GM19468 (cell line): ENCODE results near the gene IL4I1.

Experiments
- ATAC-seq: cut with Tn5 transposase; IDR thresholded peaks from one replicate; pipeline ENCODE4 v1.9.1; 2021; ENCODE audit warnings: mild to moderate bottlenecking, moderate library complexity, moderate number of reproducible peaks; ENCODE audit not compliant: unreplicated experiment; ENCODE audit errors: extremely low read depth

Gene IL4I1

DNA sequence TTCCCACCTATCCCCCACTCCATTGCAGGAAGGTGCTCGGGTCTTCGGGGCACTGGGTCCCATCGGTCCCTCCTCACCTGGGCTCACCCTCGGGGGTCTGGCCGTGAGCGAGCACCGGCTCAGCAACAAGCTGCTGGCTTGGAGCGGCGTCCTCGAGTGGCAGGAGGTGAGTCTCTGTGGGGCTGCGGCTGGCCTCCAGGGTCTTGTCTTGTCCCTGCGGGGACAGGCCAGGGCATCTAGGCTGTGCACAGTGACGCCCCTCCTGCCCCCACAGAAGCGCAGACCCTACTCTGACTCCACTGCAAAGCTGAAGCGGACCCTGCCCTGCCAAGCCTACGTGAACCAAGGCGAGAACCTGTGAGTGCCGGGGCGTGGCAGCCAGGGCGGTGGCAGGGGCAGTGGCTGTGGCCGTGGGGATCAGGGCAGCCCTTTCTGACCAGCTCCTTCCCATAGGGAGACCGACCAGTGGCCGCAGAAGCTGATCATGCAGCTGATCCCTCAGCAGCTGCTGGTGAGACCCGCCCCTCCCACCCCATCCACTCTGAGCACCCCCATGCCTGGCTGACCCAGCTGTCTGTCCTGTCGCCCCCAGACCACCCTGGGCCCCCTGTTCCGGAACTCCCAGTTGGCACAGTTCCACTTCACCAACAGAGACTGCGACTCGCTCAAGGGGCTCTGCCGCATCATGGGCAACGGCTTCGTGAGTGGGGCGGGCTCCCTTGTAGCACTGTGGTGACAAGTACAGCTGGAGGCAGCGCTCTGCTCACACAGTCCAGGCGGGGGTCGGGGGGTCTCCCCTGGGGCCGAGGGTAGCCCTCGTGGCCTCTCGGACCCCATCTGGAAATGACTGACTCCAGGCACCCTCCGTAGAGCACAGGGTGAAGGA, 42.1 kb downstream of the IL4I1 start:
- ATAC-seq: no peak

DNA sequence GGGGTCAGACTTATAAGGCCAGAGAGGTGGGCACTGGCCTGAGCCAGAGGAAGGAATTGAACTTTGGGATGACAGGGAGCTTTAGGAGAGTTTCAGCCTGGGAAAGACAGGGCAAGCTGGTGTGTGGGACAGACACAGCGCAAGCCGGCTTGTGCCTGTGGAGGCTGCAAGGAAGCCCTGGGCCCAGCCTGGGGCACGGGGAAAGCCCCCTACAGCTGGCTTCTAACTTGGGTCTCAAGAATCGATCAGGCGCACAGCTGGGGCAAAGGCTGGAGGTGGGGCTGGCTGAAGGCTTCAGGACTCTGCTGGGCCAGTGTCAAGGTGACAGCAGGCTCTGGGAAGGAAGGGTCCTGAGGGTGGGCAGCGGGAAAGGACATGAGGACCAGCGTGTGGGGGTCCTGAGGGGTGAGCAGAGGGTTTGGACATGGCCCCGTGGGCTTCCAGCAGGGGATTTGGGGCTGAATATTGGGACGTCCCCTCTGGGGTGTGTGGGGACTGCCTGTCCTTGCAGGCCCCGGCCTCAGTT, 42.8 kb downstream of the IL4I1 start:
- no peak for ATAC-seq

DNA sequence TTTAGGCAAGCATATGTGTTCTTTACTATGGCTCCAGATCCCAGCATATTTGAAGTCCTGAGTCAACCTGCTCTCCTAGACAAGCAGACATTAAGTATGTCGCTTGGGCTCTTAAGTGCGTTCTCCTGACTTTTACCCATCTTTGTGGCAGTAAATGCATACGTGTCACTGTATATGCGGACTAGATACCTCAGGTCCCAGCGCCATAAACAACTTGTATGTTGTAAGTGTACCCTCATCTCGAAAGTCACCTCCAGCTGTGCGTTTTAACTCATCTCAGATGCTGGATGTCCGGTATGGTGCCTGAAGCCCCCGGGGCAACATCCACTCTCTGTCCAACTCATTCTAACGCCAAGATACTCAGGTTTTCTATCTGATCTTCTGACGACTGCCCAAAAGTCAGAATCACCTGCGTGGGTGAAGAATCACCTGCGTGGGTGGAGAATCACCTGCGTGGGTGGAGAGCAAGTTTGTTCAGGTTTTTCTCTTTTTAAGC, 44.0 kb downstream of the IL4I1 start:
- no peak for ATAC-seq

DNA sequence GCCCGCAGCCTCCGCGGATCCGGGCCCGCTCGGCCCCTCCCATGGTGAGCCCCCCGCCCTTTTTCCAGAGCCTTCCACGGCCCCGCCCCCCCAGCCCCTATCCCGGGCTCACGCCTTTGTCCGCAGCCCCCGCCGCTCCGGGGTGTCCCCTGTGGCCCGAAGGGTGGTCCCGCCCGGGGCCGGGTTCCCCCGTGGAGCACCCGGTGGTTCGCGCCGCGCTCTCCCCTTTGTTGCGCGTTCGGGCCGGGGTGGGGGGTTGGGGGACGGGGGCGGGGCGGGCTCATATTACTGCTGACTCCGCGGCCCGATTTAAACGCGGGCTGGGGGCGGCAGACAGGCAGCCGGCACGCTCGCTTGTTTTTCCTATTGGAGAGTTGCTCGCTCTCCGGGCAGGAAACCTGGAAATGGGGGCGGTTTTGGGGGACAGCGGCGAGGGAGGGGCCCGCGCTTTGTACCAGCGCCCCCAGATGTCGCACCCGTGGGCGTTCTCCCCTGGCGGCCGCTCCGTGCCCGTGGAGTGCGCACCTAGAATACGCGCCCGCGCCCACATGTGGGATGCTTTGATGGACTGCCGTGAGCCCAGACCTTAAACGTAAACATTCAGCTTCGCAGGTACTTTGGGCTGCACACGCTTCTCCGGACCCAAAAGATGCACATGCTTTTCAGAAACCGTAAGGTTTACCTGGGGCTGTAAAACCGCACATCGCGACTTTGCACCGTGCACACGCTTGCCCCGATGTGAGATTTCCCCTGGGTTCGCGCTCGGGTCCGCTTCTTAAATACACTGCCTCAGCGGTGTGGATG, 45.0 kb downstream of the IL4I1 start:
- ATAC-seq: no peak

DNA sequence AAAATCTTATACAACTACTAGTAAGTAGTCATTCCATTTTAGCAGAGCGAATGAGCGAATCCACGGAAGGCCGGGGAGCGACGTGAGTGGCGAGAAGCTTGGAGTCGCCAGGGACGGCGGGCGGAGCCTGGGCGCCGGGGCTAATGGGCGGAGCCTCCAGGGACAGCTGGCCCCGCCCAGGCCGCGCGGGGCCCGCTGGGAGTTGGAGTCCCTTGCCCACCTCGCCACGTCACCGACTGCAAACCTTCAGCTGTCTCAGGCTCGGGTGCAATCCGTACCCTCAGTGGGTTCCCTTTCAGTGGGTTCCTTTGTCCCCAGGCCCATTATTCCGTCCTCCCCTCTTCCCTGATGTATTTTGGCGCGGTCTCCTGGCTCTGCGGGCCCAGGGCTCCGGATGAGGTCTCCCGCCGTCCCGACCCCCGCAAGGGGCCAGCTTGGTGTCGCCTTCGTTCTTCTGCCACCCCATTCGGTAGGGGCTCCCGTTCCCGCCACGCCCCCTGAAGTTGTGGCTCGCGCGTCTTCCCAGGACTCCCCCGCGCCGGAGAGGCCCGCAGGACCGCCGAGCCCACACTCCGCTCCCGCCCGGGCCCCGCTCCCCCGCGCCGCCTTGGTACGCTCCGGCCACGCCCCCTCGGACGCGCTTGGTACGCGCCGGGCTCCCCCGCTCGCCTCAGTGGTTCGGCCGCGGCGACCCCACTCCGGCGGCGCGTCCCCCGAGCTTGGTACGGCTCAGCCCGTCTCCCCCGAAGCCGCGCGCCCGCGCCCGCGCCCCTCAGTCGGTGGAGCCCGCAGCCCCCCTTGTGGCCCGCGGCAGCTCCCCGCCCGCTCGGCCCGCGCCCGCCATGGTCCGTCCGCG, 46.0 kb downstream of the IL4I1 start, which contains the start of gene PTOV1:
TSS of gene PTOV1 (plus strand) at position 673 of the 856 bp plus-strand sequence.
- peak; percentile 47 for ATAC-seq

DNA sequence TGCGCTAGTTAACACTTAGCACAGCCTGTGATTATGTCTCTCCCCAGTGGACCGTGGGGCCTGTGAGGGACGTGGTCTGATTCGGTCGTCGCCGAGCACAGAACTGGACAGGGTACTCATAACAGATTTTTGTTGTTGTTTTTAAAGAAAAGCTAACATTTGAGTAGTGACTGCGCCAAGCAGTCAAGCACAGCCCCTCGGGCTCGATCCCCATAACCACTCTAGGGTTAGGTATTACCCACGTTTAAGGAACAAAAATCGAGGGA, 46.5 kb downstream of the IL4I1 start:
- ATAC-seq: no peak

DNA sequence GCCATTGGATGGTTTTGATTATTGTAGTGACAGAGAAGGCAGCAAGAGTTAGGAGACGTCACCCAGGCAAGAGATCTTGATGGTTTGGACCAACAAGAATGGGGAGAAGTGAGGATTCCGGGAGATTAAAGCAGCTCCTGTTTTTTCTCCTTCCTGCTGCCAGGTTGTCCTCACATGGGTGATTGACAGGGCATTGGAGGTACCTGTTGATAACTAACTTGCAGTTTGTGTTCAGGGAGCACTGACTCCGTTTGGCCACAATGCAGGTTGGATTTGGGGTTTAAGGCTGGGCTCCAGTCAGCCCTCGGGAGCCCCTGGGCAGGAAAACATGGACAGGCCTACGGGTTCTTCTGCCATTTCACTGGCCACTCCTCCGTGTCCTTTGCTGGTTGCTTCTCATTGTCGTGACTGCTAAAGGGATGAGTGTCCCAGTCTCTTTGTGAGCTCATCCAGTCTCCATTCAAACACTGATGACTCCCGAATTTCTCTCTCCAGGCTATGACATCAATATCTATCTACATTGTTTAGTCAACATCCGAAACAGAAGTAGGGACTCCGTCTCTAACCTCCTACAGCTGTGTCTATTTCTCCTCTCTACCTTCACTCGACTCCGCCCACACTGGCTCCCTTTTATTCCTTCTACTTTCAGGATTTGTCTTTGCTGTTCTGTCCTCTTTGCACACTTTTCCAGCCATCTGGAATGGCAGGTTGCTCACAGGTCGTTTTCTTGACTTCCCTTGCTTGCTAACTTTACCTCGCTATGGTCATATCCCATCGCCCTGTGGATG, 47.1 kb downstream of the IL4I1 start:
- ATAC-seq: no peak

DNA sequence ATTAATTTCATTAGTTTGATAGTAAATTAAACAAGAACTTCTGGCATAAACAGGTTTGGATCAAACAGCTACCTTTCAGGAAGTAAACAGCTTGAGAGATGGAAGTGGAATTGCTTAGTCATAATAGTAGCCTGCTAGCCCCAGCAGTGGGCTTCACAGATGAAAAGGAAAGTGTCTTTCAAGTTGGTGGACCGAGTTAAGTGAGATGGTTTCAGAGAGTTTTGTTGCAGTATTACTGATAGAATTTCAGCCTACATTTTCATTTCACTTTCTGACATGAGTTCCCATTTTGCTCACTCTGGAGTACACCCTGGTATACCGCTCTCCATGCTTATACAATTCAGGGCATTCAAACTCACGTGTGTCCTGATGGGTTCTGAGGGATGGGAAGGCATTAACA, 47.7 kb downstream of the IL4I1 start:
- ATAC-seq: no peak

DNA sequence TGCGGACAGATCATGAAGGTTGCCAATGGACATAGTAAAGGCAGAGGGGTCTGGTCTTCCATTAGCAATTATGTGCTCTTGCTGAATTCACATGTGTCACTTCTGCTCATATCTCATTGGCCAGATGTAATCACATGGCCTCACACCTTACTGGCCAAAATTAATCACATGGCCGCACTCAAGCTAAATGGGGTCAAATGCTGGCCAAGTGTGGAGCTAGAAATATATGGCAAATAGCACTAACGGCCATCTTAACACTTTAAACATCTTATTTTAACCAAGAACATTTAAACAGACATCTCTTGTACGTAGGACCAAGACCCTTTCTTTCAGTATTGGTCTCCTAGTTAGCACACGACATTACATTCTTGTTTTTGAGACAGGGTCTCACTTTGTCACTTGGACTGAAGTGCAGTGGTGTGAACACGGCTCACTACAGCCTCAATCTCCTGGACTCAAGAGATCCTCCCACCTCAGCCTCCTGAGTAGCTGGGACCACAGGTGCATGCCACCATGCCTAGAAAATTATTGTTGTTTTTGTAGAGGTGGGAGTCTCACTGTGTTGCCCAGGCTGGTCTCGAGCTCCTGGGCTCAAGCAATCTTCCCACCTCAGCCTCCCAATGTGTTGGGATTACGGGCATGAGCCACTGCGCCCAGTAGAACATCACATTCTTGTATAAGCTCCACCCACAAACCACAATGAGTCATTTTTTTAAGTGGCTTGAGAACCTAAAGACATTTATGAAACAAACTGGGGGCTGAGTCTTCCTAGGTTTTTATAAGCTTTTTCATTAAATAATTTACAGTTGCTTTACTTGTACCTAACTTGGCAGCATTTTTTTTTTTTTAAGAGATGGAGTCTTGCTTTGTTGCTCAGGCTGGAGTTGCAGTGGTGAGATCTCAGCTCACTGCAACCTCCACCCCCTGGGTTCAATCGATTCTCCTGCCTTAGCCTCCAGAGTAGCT, 48.7 kb downstream of the IL4I1 start:
- ATAC-seq: no peak

DNA sequence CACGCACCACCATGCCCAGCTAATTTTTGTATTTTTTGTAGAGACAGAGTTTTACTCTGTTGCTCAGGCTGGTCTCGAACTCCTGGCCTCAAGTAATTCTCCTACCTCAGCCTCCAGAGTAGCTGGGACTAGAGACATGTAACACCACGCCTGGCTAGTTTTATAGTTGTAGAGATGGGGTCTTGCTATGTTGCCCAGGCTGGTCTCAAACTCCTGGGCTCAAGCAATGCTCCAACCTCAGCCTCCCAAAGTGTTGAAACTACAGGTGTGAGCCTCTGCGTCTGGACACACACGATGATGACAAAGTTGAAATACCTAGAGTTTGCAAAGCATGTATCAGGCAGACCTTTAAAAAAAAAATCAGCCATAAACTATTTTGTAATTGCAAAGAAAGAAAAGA, 50.3 kb downstream of the IL4I1 start:
- no peak for ATAC-seq

DNA sequence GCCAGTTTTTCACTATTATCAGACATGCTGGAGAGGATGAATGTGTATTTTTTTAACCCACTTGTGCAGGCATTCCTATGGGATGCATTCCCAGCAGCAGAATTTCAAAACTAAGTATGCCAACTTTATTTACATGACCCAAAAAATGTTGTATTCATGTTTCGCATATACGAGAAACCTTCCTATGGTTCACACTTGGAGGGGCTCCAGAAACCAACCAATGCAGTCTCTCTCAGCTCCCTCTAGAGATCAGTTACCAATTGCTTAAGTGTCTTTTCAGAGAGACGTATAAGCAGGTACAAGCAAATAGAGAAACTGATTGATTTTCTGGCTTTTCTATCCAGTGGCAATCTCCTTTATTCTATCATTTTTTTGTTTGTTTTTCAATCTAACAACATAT, 51.3 kb downstream of the IL4I1 start:
- ATAC-seq: no peak

DNA sequence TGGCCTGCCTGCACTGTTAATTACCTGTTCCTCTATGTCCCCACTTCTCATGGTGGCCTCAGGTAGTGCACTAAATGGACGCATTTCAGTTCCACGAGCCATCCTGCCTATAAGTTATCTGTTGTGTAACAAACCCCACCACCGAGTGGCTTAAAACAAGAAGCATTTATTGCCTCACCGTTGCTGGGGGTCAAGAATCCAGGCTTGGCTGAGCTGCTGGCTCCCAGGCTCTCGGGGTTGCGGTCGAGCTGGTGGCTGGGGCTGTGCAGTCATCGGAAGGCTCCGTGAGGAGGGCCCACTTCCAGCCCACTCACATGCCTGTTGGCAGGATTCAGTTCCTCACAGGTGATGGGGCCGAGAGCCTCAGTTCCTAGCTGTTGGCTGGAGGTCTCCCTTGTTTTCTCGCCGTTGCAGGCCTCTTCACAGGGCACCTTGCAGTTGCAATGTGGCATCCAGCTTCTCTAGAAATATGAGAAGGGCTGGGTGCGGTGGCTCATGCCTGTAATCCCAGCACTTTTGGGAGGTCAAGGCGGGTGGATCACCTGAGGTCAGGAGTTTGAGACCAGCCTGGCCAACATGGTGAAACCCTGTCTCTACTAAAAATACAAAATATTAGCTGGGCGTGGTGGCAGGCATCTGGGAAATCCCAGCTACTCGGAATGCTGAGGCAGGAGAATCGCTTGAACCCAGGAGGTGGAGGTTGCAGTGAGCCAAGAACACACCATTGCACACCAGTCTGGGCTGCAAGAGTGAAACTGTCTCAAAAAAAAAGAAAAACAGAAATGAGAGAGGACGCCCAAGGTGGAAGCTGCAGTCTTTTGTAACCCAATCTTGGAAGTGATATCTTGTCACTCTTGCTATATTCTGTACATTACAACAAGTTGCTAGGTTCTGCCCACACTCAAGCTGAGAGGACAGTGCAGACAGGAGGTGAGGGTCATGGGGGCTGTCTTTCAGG, 52.3 kb downstream of the IL4I1 start:
- no peak for ATAC-seq

DNA sequence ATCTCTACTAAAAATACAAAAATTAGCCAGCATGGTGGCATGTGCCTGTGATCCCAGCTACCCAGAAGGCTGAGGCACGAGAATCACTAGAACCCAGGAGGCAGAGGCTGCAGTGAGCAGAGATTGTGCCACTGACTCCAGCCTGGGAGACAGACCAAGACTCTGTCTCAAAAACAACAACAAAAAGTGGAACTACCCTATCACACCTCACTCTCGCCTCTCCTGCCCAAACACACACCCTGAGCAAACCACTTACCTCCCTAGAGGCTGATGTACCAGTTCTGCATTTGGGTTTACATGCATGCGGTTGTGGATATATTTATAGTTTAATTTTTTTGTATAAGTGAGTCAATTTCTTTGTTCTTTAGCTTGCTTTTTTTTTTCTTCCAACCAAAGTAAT, 53.4 kb downstream of the IL4I1 start:
- ATAC-seq: no peak

DNA sequence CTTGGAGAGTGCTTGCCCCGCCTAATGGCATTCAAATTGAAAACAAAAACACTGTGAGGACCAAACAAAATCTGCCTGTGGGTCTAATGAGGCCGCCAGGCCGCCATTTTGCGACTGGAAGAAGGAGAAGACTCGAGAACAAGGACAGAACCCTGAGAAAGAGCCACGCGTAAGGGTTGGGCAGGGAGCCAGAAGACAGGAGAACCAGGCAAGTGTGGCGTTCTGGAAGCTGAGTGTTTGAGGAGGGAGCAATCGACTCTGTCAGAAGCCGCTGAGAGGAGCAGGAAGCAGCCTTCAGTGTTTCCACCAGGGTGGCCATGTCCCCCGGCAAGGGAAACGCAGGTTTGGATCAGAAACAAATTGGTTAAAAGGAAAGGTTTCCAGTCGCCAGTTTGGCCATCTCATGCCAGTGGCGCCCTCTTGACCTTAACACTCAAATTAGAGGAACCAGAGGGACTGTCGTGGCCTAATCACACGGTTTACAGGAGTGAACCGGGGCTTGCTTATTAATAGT, 55.9 kb downstream of the IL4I1 start:
- ATAC-seq: no peak

DNA sequence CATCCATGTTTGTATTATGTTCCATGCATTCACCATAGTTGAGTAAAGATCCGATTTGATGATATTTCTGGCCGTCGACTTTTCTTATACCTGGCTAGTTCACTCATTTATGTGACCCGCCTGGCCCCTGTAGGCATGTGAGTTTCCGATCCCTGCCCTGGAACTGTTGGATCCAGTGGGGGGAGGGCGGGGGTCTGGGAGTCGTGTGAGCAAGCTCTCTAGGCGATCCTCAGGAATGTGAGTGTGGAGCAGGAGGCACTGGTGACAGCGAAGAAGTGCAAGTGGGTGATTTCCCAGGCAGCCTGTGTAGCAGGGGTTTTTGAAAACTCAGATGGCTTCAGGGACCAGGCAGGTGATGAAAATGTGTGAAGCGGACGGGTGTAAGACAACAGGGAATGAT, 56.4 kb downstream of the IL4I1 start:
- ATAC-seq: no peak

DNA sequence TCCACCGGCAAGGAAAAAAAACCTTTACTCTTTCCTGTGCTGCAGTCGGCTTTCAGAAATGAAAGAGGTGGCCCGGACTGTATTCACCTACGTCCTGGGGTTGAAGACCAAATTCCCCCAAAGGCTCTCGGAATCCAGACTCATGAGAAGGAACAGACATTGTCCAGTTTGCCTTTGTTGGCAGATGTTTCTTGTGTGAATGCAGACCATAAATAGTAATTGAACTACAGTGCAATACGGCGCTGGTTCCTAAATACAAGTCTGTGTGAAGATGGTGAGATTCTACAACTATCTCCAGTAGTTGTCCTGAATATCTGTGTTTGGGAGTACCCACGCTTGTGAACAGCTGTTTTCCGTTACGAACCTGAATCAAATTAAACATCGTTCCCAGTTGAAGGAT, 57.0 kb downstream of the IL4I1 start:
- no peak for ATAC-seq
